CD14-positive monocyte (primary cell): ENCODE results near the gene PDE8A. TPM values are rescaled to one million over a fixed set of nuclear protein-coding genes. Genes with fewer than 3 reads are reported as not detected.
A peak's percentile ranks its signal among the peaks of the same experiment; 100 is the strongest.

Experiments
- DNase-seq, 3 donors: peaks; one replicate each; pipeline ENCODE4 v3.0.0-alpha.2; 2011 to 2022
- H2AFZ ChIP-seq: 2 replicates; pipeline ENCODE4 v1.6.0; 2012; ENCODE audit warnings: mild to moderate bottlenecking, low read depth, low read length, inconsistent platforms; ENCODE audit not compliant: insufficient read depth, poor library complexity, severe bottlenecking
- H3K27ac ChIP-seq, 2 donors: 1 replicate in 1 of 2; 2 replicates in 1 of 2; pipeline ENCODE4 v1.5.1; 2012 to 2013; ENCODE audit warnings: low read length in 2 of 2, control low read depth in 1 of 2, inconsistent platforms in 1 of 2, low read depth in 1 of 2, mild to moderate bottlenecking in 1 of 2
- H3K27me3 ChIP-seq, 2 donors: one replicate each; pipeline versions ENCODE4 v1.6.0 to v1.6.1; 2011 to 2013; ENCODE audit warnings: low read length in 2 of 2; ENCODE audit not compliant: control insufficient read depth in 2 of 2, insufficient read depth in 2 of 2
- H3K36me3 ChIP-seq, 2 donors: replicated peaks in 1 of 2; 1 replicate in 1 of 2; 2 replicates in 1 of 2; pipeline versions ENCODE4 v1.5.1 to v1.6.1; 2012 to 2013; ENCODE audit warnings: low read length in 2 of 2, control low read depth in 1 of 2, inconsistent platforms in 1 of 2, mild to moderate bottlenecking in 1 of 2; ENCODE audit not compliant: insufficient read depth in 2 of 2, control insufficient read depth in 1 of 2
- H3K4me1 ChIP-seq, 2 donors: 1 replicate in 1 of 2; 2 replicates in 1 of 2; pipeline versions ENCODE4 v1.5.1 to v1.6.1; 2012 to 2013; ENCODE audit warnings: low read length in 2 of 2, control low read depth in 1 of 2, inconsistent platforms in 1 of 2, mild to moderate bottlenecking in 1 of 2, moderate library complexity in 1 of 2; ENCODE audit not compliant: insufficient read depth in 2 of 2, control insufficient read depth in 1 of 2
- H3K4me2 ChIP-seq: replicated peaks from 2 replicates; pipeline ENCODE3; 2012; ENCODE audit warnings: low read length, moderate library complexity, mild to moderate bottlenecking; ENCODE audit not compliant: poor library complexity, severe bottlenecking; ENCODE audit errors: extremely low read depth
- H3K4me3 ChIP-seq, 3 experiments: fragments of 200-600 bp in 1 of 3; sonication (generic) in 1 of 3; replicated peaks in 1 of 3; 1 replicate in 2 of 3; 2 replicates in 1 of 3; pipeline ENCODE4 v1.5.1; 2011 to 2013; ENCODE audit warnings: low read length in 3 of 3, mild to moderate bottlenecking in 3 of 3, control low read depth in 2 of 3, low read depth in 2 of 3, inconsistent platforms in 1 of 3, moderate library complexity in 1 of 3
- H3K79me2 ChIP-seq: 2 replicates; pipeline ENCODE4 v1.6.0; 2012; ENCODE audit warnings: mild to moderate bottlenecking, control low read depth, inconsistent platforms, low read length, moderate library complexity; ENCODE audit not compliant: insufficient read depth
- H3K9ac ChIP-seq: 2 replicates; pipeline ENCODE4 v1.6.0; 2017; ENCODE audit warnings: low read length, mild to moderate bottlenecking; ENCODE audit not compliant: insufficient read depth, poor library complexity, severe bottlenecking
- H3K9me3 ChIP-seq, 2 donors: replicated peaks in 1 of 2; 1 replicate in 1 of 2; 2 replicates in 1 of 2; pipeline versions ENCODE4 v1.5.1 to v1.6.1; 2012 to 2013; ENCODE audit warnings: low read length in 2 of 2, control low read depth in 1 of 2; ENCODE audit not compliant: control insufficient read depth in 1 of 2, insufficient read depth in 1 of 2
- H4K20me1 ChIP-seq: 2 replicates; pipeline ENCODE4 v1.6.0; 2012; ENCODE audit warnings: mild to moderate bottlenecking, low read length, control low read depth, moderate library complexity; ENCODE audit not compliant: insufficient read depth
- H3K27ac Mint-ChIP-seq, 7 donors: one replicate each; pipeline ENCODE4 v1.8.0; 2020; ENCODE audit warnings: mild to moderate bottlenecking in 7 of 7, mixed read lengths in 7 of 7, moderate library complexity in 6 of 7, inconsistent platforms in 2 of 7
- H3K27me3 Mint-ChIP-seq, 3 donors: one replicate each; pipeline ENCODE4 v1.8.0; 2021 to 2022; ENCODE audit warnings: low read depth in 3 of 3, mild to moderate bottlenecking in 3 of 3, mixed read lengths in 3 of 3, moderate library complexity in 3 of 3, inconsistent platforms in 1 of 3
- H3K36me3 Mint-ChIP-seq, 2 donors: one replicate each; pipeline ENCODE4 v1.8.0; 2020; ENCODE audit warnings: mixed read lengths in 2 of 2, inconsistent platforms in 1 of 2, mild to moderate bottlenecking in 1 of 2
- H3K4me1 Mint-ChIP-seq: one replicate; pipeline ENCODE4 v1.8.0; 2020; ENCODE audit warnings: mild to moderate bottlenecking, mixed read lengths
- H3K4me3 Mint-ChIP-seq, 2 donors: one replicate each; pipeline ENCODE4 v1.8.0; 2020; ENCODE audit warnings: mild to moderate bottlenecking in 2 of 2, mixed read lengths in 2 of 2, moderate library complexity in 1 of 2
- H3K9me3 Mint-ChIP-seq, 7 donors: one replicate each; pipeline ENCODE4 v1.8.0; 2020 to 2022; ENCODE audit warnings: mixed read lengths in 7 of 7, mild to moderate bottlenecking in 6 of 7, moderate library complexity in 6 of 7, inconsistent platforms in 2 of 7
- CTCF ChIP-seq: fragments of 200-600 bp; IDR thresholded peaks from one replicate; pipeline ENCODE4 v1.8.0; 2022; ENCODE audit warnings: antibody characterized with exemption, mild to moderate bottlenecking
- WGBS: methylation state at CpG from one replicate; pipeline ENCODE4 v1.1.5; 2013; ENCODE audit warnings: missing lambda C conversion rate; ENCODE audit not compliant: insufficient coverage; 5-methylcytosine and 5-hydroxymethylcytosine counted together
- intact Hi-C, 2 donors: fragments of 100-400 bp; cut with micrococcal nuclease; formaldehyde crosslinking; loops; one replicate each; pipeline versions ENCODE4 v1.15.0 to v1.15.1; 2023
- polyA plus RNA-seq, 3 donors: library from polyadenylated mRNA; depleted of rRNA in 1 of 3; unstranded in 2 of 3; stranded (reverse) in 1 of 3; fragments of 300-500 nt in 2 of 3; fragments of >200 nt in 1 of 3; fragmentation: Illumina TruSeq in 2 of 3; gene quantifications; 1 replicate in 2 of 3; 2 replicates in 1 of 3; pipeline ENCODE4 v1.2.3, GENCODE V29; 2012 to 2021

Gene PDE8A
- polyA plus RNA-seq, 3 donors = 2.8 to 33.4 (median 4.9) TPM

DNA sequence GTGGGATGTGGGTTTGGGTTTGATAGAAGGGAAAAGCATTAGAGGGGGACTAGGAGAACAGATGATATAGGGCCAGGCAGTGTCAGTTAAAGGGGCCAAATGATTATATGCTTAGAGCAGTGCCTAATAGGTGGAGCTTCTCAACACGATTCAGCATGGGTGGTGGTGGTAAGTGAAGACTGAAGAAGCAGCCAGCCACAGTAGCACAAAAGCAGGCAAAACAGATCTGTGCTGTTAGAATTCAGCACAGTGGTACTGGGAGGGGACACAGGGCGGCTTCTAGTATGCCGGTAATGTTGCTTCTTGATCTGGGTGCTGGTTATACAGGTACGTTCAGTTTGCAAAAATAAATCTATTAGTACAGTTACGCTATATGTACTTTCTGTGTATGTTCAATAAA, 25.5 kb downstream of the PDE8A start:
- Histone ChIP-seq H3K79me2 (peaks cover 50% of the 10 kb centered on the region), H3K4me2 (no peak overlapping the region), H4K20me1 (peaks cover 69% of the 10 kb centered on the region), H3K4me1 (peaks cover 60 to 71% of the 10 kb centered on the region in 2 donors), H3K9me3 (no peaks in the 10 kb centered on the region), H3K4me3 (no peak overlapping the region), H3K27ac (no peak overlapping the region), H3K36me3 (no peaks in the 10 kb centered on the region), H3K27me3 (no peaks in the 10 kb centered on the region), H3K9ac (no peak overlapping the region), H2AFZ (no peak overlapping the region)
- Mint-ChIP-seq H3K9me3 (no peaks in the 10 kb centered on the region), H3K4me3 (peak overlapping the region in 1 of 2 donors; percentile 12), H3K27me3 (peaks cover 0 to 3% (median 0%) of the 10 kb centered on the region in 3 donors), H3K36me3 (peaks cover 0 to 1% of the 10 kb centered on the region in 2 donors), H3K4me1 (peaks cover 73% of the 10 kb centered on the region), H3K27ac (peak overlapping the region in 1 of 7 donors; percentile 72)
- no peak for TF ChIP-seq CTCF
- WGBS = 85% methylated on average over 2 of the region's 5 CpGs
- DNase-seq = no peak
- intact Hi-C loops = loop anchor here in 1 of 2 donors (10.0 kb wide), 1 partner anchor 52 kb away; no protein-coding TSS in a partner anchor

DNA sequence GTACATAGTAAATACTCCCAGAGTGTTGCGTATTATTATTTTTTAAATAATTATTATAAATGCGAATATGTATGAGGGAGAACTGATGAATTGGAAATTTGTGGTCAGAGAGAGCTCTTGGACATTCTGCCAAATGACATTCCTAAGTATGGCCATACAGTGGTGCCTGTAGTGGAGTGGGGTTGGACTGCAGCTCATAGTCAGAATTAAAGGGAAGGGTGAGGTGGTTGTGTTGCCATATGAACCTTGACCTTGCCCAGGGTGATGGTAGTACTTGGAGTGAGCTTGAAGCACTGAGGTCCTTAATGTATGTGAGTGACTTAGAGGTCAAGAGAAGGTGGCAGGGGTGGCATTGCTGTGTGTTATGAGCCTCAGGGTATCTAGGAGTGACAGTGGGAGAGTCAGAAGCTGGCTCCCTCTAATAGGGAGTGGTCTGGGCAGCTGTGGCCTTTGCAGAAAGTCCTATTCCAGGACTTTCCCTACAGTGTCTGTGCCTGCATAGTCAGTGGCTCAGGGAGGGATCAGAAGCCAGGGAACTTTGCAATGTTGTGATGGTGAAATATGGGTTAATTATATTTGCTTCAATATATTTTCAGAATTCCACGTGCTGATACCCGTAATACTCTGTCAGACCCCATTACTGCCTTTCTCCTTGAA, 26.2 kb downstream of the PDE8A start:
- Histone ChIP-seq H3K27ac (no peak overlapping the region), H3K9me3 (no peaks in the 10 kb centered on the region), H3K4me1 (peaks cover 53 to 63% of the 10 kb centered on the region in 2 donors), H3K79me2 (peaks cover 48% of the 10 kb centered on the region), H3K27me3 (no peaks in the 10 kb centered on the region), H3K36me3 (no peaks in the 10 kb centered on the region), H3K4me2 (no peak overlapping the region), H2AFZ (no peak overlapping the region), H4K20me1 (peaks cover 62% of the 10 kb centered on the region), H3K9ac (no peak overlapping the region), H3K4me3 (no peak overlapping the region)
- H3K9me3 Mint-ChIP-seq = no peaks in the 10 kb centered on the region
- intact Hi-C loops = loop anchor here in 1 of 2 donors (10.0 kb wide), 1 partner anchor 53 kb away; no protein-coding TSS in a partner anchor
- H3K4me1 Mint-ChIP-seq = peaks cover 66% of the 10 kb centered on the region
- peaks cover 0 to 3% (median 0%) of the 10 kb centered on the region in 3 donors for H3K27me3 Mint-ChIP-seq
- no peak for DNase-seq
- no peak for TF ChIP-seq CTCF
- no peaks in the 10 kb centered on the region for H3K36me3 Mint-ChIP-seq
- peak overlapping the region in 4 of 7 donors; percentile 31 to 84 (median 62) for H3K27ac Mint-ChIP-seq
- no CpG with 5 or more reads among the region's 4 CpGs for WGBS
- H3K4me3 Mint-ChIP-seq = no peak overlapping the region
